Measurements from ENCODE around the gene FZD1.

Gene FZD1

GRCh38 chr7:91264924-91265681, 870 bp downstream of the FZD1 start:
- no peak for DNase-seq (ENCODE audit: low read depth)

- no peak for DNase-seq (ENCODE audit: low read depth)
Observed at GRCh38 chr7:91265693-91266066, 1.4 kb downstream of the FZD1 start.

- DNase-seq (ENCODE audit: low read depth) = no peak
Observed at GRCh38 chr7:91266067-91266688, 1.9 kb downstream of the FZD1 start.

GRCh38 chr7:91266689-91267090, 2.5 kb downstream of the FZD1 start:
- no peak for DNase-seq (ENCODE audit: low read depth)

GRCh38 chr7:91267171-91267955, 3.1 kb downstream of the FZD1 start:
- DNase-seq (ENCODE audit: low read depth) = no peak

GRCh38 chr7:91270372-91270771, 6.1 kb downstream of the FZD1 start:
- DNase-seq (ENCODE audit: low read depth) = no peak

GRCh38 chr7:91276909-91277308, 12.7 kb downstream of the FZD1 start:
- DNase-seq (ENCODE audit: low read depth) = no peak

GRCh38 chr7:91280185-91280584, 16.0 kb downstream of the FZD1 start:
- no peak for DNase-seq (ENCODE audit: low read depth)

- DNase-seq (ENCODE audit: low read depth) = no peak
Observed at GRCh38 chr7:91280604-91281003, 16.4 kb downstream of the FZD1 start.

- no peak for DNase-seq (ENCODE audit: low read depth)
Observed at GRCh38 chr7:91285696-91286355, 21.6 kb downstream of the FZD1 start.

GRCh38 chr7:91286432-91286831, 22.2 kb downstream of the FZD1 start:
- no peak for DNase-seq (ENCODE audit: low read depth)

GRCh38 chr7:91287371-91288084, 23.3 kb downstream of the FZD1 start:
- DNase-seq (ENCODE audit: low read depth) = no peak

- DNase-seq (ENCODE audit: low read depth) = no peak
Observed at GRCh38 chr7:91288208-91288824, 24.1 kb downstream of the FZD1 start.

- no peak for DNase-seq (ENCODE audit: low read depth)
Observed at GRCh38 chr7:91289633-91290254, 25.5 kb downstream of the FZD1 start.

GRCh38 chr7:91291302-91291701, 27.1 kb downstream of the FZD1 start:
- no peak for DNase-seq (ENCODE audit: low read depth)

- DNase-seq (ENCODE audit: low read depth) = no peak
Observed at GRCh38 chr7:91291902-91292301, 27.7 kb downstream of the FZD1 start.

- no peak for DNase-seq (ENCODE audit: low read depth)
Observed at GRCh38 chr7:91292506-91292905, 28.3 kb downstream of the FZD1 start.

- DNase-seq (ENCODE audit: low read depth) = no peak
Observed at GRCh38 chr7:91293136-91293535, 28.9 kb downstream of the FZD1 start.

- no peak for DNase-seq (ENCODE audit: low read depth)
Observed at GRCh38 chr7:91293840-91294239, 29.6 kb downstream of the FZD1 start.

- no peak for DNase-seq (ENCODE audit: low read depth)
Observed at GRCh38 chr7:91294639-91295220, 30.5 kb downstream of the FZD1 start.

- DNase-seq (ENCODE audit: low read depth) = no peak
Observed at GRCh38 chr7:91295576-91295975, 31.3 kb downstream of the FZD1 start.

All from stimulated activated CD8-positive, alpha-beta memory T cell treated with anti-CD3 and anti-CD28 coated beads, Interleukin-15, amount 100 ng/mL, for 1 hour (primary cell).